ENCODE results near the gene ARHGEF12.

Gene ARHGEF12

DNA sequence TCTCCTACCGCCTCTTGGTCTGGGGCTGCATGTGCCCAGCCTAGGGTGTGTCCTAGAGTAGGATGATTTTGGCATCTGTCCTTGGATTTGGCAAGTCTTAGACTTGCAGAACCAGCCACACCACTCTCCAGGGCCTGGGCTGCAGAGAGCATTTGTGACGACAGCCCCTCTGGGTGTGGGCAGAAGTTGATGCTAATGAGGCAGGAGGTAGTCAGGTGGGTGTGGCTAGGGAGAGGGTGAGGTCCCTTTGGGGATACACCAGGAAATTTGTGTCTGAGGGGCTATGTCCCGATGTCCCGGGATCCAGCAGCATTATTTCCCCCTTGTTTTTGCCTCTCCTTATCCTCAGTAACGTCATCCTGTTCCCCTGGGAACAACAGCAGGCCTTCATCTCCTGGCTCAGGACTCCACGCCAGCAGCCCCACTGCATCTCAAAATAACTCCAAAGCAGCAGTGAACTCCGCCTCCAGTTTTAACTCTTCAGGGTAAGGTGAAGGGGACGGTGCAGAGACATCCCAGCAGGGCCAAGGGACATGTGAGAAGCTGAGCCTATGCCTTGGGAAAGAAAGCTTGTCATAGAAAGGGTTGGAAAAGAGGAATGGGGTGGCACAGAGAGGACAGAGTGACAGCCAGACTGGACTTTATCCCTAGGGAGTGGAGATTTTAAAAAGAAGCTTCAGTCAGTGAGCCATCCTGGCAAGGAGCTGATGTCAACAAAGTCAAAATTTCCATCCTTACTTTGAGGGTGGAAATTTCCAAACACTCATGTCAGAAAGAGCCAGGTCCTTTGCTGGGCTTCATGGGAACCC is 19.1 kb upstream of the ARHGEF12 start:
- H3K4me3 ChIP-seq (replicated peaks in 1 of 2; ENCODE audit: low read depth in 2 of 2, low read length in 2 of 2), result no peak overlapping the region
- no peak for TF ChIP-seq CTCF (IDR thresholded peaks at IDR 0.05; ENCODE audit: low read depth, low read length)
- peak; percentile 68 to 78 for DNase-seq (ENCODE audit: low read depth in 2 of 2)

DNA sequence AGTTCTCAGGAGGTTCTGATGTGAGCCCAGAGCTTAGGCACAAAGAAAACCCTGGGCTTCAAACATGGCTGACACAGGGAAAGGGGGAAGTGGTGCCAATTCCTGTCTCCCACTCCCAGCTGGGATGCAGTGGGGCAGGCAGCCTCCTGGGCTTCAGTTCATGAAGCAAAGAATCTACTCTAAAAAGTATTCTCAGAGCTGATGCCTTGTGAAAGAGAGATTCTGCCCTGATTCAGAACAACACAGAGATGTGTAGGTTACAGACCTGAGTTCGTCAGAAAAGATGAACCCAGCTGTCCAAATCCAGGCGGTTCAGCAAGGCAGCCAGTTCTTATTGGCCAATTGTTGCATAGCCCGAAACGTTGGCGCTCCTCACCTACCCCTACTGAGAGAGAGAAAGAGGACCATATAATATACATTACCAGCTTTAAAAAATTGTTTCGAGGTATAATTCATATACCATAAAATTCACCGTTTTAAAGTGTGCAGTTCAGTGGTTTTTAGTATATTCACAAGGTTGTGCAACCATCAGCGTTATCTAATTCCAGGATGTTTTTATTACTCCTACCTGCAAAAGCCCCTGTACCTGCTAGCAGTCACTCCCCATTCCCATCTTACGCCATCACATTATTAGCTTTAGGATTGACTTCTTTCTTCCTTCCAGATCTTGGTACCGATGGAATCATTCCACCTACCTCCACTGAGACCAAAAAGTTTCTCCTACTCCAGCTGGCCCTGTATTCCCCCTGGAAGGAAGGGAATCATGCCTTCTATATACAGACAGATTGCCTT is 18.3 kb upstream of the ARHGEF12 start:
- no peak overlapping the region for H3K4me3 ChIP-seq (replicated peaks in 1 of 2; ENCODE audit: low read depth in 2 of 2, low read length in 2 of 2)
- DNase-seq (ENCODE audit: low read depth in 2 of 2), result no peak
- TF ChIP-seq CTCF (IDR thresholded peaks at IDR 0.05; ENCODE audit: low read depth, low read length), result no peak

GRCh38 chr11:120318906-120319305 is 17.3 kb upstream of the ARHGEF12 start:
- no peak for DNase-seq (ENCODE audit: low read depth in 2 of 2)
- no peak for TF ChIP-seq CTCF (IDR thresholded peaks at IDR 0.05; ENCODE audit: low read depth, low read length)

DNA sequence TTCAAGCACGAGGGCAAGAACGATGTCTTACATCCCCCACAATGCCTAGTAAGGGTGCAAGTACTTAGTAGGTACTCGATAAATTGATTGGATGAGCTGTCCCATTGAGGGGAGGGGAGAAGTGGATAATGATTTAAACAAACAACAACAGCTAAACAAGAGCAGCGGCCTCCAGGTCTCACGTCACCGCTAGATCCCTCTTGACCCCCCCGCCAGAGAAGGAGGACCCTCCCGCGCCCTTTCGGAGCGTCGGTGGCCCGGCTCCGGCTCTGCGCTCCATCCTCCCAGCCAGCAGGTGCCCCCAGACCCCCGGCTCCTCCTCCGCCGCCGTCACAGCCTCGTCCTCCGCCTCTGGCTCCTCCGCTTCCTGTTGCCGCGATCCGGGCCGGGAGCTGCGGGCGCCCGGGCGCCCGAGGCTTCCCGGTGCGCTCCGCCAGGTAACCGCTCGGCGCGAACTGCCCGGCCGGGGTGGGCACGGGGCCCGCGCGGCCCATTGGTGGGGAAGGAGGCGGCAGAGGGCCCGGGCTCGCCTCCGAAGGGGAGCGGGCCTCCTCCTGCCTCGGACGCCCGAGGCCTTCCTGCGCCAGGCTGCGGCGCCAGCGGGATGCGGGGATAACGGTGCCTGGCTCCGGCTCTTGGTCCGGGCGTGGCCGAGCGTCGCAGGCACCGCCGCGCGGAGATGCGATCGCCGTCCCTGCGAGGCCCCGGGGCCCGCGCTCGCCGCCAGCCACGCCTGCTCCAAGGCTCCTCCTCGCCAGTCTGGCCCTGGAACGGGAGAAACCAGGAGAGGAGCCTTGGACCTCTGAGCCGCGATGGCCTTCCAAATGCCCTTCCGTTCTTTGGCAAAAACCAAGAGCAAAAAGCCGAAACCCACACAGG is 11.0 kb upstream of the ARHGEF12 start, which contains the start of gene TLCD5:
Gene TLCD5 (plus strand): TSS at position 368 of the 879 bp plus-strand sequence. CDS start 2,143 bp downstream, outside the sequence.
- peak; percentile 61 to 72 for DNase-seq (ENCODE audit: low read depth in 2 of 2)
- peak within 1 kb of the TSS; percentile 48 to 70 for H3K4me3 ChIP-seq (replicated peaks in 1 of 2; ENCODE audit: low read depth in 2 of 2, low read length in 2 of 2)
- peak; percentile 14 for TF ChIP-seq CTCF (IDR thresholded peaks at IDR 0.05; ENCODE audit: low read depth, low read length)

More at GRCh38 chr11:120318906-120319305, 17.3 kb upstream of the ARHGEF12 start:
- H3K4me3 ChIP-seq (replicated peaks in 1 of 2; ENCODE audit: low read depth in 2 of 2, low read length in 2 of 2), result no peak overlapping the region

- TF ChIP-seq CTCF (IDR thresholded peaks at IDR 0.05; ENCODE audit: low read depth, low read length), result no peak
- peak overlapping the region in 1 of 2 donors; percentile 70 for H3K4me3 ChIP-seq (replicated peaks in 1 of 2; ENCODE audit: low read depth in 2 of 2, low read length in 2 of 2)
- DNase-seq (ENCODE audit: low read depth in 2 of 2), result peak; percentile 68 to 84
Observed at GRCh38 chr11:120326228-120326627, 10.0 kb upstream of the ARHGEF12 start.

- peak; percentile 19 to 39 for DNase-seq (ENCODE audit: low read depth in 2 of 2)
- no peak for TF ChIP-seq CTCF (IDR thresholded peaks at IDR 0.05; ENCODE audit: low read depth, low read length)
- H3K4me3 ChIP-seq (replicated peaks in 1 of 2; ENCODE audit: low read depth in 2 of 2, low read length in 2 of 2), result no peak overlapping the region
Observed at GRCh38 chr11:120326845-120327281, 9.3 kb upstream of the ARHGEF12 start.

All from cardiac fibroblast (primary cell).